Body of pancreas (tissue), 4 donors: Measurements from ENCODE around the gene UPF3B.
A peak's percentile ranks its signal among the peaks of the same experiment; 100 is the strongest.

Experiments used
- POLR2A ChIP-seq, 3 donors: fragments of 450-650 bp; IDR thresholded peaks; one replicate each; pipeline ENCODE4 v1.6.1; 2016; ENCODE audit warnings: antibody characterized with exemption in 3 of 3, mild to moderate bottlenecking in 2 of 3
- TF ChIP-seq, protein P1 (sequence below), 7 experiments: fragments of 450-650 bp in 4 of 7; fragments of 200-600 bp in 3 of 7; sonication (generic) in 3 of 7; IDR thresholded peaks; one replicate each; pipeline ENCODE4 v1.5.1; 2016 to 2019; ENCODE audit warnings: antibody characterized with exemption in 7 of 7

DNA sequence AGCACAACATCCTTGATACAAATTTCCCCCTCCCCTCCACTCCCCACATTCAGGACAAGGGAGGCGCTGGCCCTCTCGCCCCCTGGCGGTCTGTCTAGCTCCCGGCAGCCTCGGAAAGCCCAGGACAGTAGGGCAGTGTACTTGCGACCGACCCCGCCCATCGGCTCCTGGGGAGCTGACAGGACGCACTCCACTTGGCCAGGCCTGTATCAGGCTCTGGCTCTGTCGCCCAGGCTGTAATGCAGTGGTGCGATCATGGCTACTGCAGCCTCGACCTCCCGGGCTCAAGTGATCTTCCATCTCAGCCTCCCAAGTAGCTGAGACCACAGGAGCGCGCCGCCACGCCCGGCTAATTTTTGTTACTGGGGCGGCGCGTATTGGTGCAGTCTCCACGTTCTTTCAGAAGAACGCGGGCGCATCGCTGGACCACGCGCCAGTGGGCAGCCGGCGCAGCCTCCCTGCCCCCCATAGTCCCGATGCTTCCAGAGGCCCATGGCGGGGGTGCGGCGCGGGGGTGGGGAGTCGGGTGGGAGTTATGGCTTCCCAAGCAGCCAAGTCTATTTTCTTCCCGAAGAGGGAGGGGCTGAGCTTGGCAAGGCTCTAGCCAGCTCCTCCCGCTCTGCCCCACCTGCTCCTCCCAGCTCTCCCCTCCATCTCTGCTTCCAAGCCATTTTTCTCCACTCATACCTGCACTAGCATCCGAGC, 35.1 kb upstream of the UPF3B start:
- TF ChIP-seq, protein P1, sequence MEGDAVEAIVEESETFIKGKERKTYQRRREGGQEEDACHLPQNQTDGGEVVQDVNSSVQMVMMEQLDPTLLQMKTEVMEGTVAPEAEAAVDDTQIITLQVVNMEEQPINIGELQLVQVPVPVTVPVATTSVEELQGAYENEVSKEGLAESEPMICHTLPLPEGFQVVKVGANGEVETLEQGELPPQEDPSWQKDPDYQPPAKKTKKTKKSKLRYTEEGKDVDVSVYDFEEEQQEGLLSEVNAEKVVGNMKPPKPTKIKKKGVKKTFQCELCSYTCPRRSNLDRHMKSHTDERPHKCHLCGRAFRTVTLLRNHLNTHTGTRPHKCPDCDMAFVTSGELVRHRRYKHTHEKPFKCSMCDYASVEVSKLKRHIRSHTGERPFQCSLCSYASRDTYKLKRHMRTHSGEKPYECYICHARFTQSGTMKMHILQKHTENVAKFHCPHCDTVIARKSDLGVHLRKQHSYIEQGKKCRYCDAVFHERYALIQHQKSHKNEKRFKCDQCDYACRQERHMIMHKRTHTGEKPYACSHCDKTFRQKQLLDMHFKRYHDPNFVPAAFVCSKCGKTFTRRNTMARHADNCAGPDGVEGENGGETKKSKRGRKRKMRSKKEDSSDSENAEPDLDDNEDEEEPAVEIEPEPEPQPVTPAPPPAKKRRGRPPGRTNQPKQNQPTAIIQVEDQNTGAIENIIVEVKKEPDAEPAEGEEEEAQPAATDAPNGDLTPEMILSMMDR (IDR thresholded peaks at IDR 0.05), result peak; percentile 12 to 50 (median 36)
- TF ChIP-seq POLR2A (IDR thresholded peaks at IDR 0.05), result no peak
